T-helper 2 cell treated with Interferon-gamma antibody and Interleukin-4, amounts not matched to agents 5 μg/mL and 100 μg/mL, for 36 hours (primary cell): ENCODE results near the gene CARD11.

ENCODE experiments used
- DNase-seq: peaks from one replicate; pipeline ENCODE4 v3.0.0; 2021; ENCODE audit warnings: low spot score
- H3K27ac Mint-ChIP-seq: one replicate; pipeline ENCODE4 v1.8.0; 2021; ENCODE audit warnings: mild to moderate bottlenecking, mixed read lengths
- H3K27me3 Mint-ChIP-seq: one replicate; pipeline ENCODE4 v1.8.0; 2021; ENCODE audit warnings: low read depth, mixed read lengths
- H3K36me3 Mint-ChIP-seq: one replicate; pipeline ENCODE4 v1.8.0; 2021; ENCODE audit warnings: low read depth, mixed read lengths
- H3K4me1 Mint-ChIP-seq: one replicate; pipeline ENCODE4 v1.8.0; 2021; ENCODE audit warnings: low read depth, mixed read lengths
- H3K4me3 Mint-ChIP-seq: one replicate; pipeline ENCODE4 v1.8.0; 2022; ENCODE audit warnings: mild to moderate bottlenecking, moderate library complexity, mixed read lengths
- H3K9me3 Mint-ChIP-seq: one replicate; pipeline ENCODE4 v1.8.0; 2021; ENCODE audit warnings: mixed read lengths

Gene CARD11

GRCh38 chr7:3043544-3044371 is at the start of gene CARD11:
TSS of gene CARD11 (minus strand) at chr7:3043867. CDS start at chr7:2958506, 85,361 bp downstream.
- peak within 1 kb of the TSS; percentile 91 for H3K27ac Mint-ChIP-seq
- H3K4me3 Mint-ChIP-seq: peak within 1 kb of the TSS; percentile 98
- peaks cover 39% of the 10 kb centered on the region for H3K4me1 Mint-ChIP-seq
- peak; percentile 51 for DNase-seq
- no peaks in the 10 kb centered on the region for H3K9me3 Mint-ChIP-seq
- H3K27me3 Mint-ChIP-seq: no peaks in the 10 kb centered on the region
- H3K36me3 Mint-ChIP-seq: peaks cover 30% of the 10 kb centered on the region

- H3K36me3 Mint-ChIP-seq: peaks cover 5% of the 10 kb centered on the region
- no peaks in the 10 kb centered on the region for H3K9me3 Mint-ChIP-seq
- peak overlapping the region; percentile 62 for H3K4me3 Mint-ChIP-seq
- H3K27ac Mint-ChIP-seq: peak overlapping the region; percentile 91
- peaks cover 45% of the 10 kb centered on the region for H3K4me1 Mint-ChIP-seq
- DNase-seq: peak; percentile 77
- no peaks in the 10 kb centered on the region for H3K27me3 Mint-ChIP-seq
Measured at GRCh38 chr7:3092468-3092867, 48.8 kb upstream of the CARD11 start.

GRCh38 chr7:3091631-3092030 is 48.0 kb upstream of the CARD11 start:
- Mint-ChIP-seq H3K4me3 (peak overlapping the region; percentile 62), H3K36me3 (peaks cover 5% of the 10 kb centered on the region), H3K27ac (peak overlapping the region; percentile 91), H3K27me3 (no peaks in the 10 kb centered on the region), H3K4me1 (peaks cover 44% of the 10 kb centered on the region), H3K9me3 (no peaks in the 10 kb centered on the region)
- DNase-seq: no peak

GRCh38 chr7:3089493-3089892 is 45.8 kb upstream of the CARD11 start:
- H3K9me3 Mint-ChIP-seq: no peaks in the 10 kb centered on the region
- H3K4me3 Mint-ChIP-seq: no peak overlapping the region
- H3K27me3 Mint-ChIP-seq: peaks cover 7% of the 10 kb centered on the region
- H3K4me1 Mint-ChIP-seq: peaks cover 32% of the 10 kb centered on the region
- no peak overlapping the region for H3K27ac Mint-ChIP-seq
- peaks cover 2% of the 10 kb centered on the region for H3K36me3 Mint-ChIP-seq
- no peak for DNase-seq

- H3K36me3 Mint-ChIP-seq: peaks cover 2% of the 10 kb centered on the region
- no peak overlapping the region for H3K27ac Mint-ChIP-seq
- peaks cover 16% of the 10 kb centered on the region for H3K4me1 Mint-ChIP-seq
- H3K4me3 Mint-ChIP-seq: no peak overlapping the region
- H3K27me3 Mint-ChIP-seq: peaks cover 7% of the 10 kb centered on the region
- no peak for DNase-seq
- H3K9me3 Mint-ChIP-seq: no peaks in the 10 kb centered on the region
Measured at GRCh38 chr7:3087243-3087755, 43.6 kb upstream of the CARD11 start.

- peaks cover 1% of the 10 kb centered on the region for H3K4me1 Mint-ChIP-seq
- no peak overlapping the region for H3K4me3 Mint-ChIP-seq
- H3K27me3 Mint-ChIP-seq: peaks cover 7% of the 10 kb centered on the region
- no peaks in the 10 kb centered on the region for H3K36me3 Mint-ChIP-seq
- H3K27ac Mint-ChIP-seq: no peak overlapping the region
- no peak for DNase-seq
- no peaks in the 10 kb centered on the region for H3K9me3 Mint-ChIP-seq
Measured at GRCh38 chr7:3083350-3083749, 39.7 kb upstream of the CARD11 start.

GRCh38 chr7:3082831-3083230 is 39.2 kb upstream of the CARD11 start:
- Mint-ChIP-seq H3K27me3 (peaks cover 7% of the 10 kb centered on the region), H3K9me3 (no peaks in the 10 kb centered on the region), H3K4me3 (no peak overlapping the region), H3K27ac (no peak overlapping the region), H3K4me1 (peaks cover 1% of the 10 kb centered on the region), H3K36me3 (no peaks in the 10 kb centered on the region)
- DNase-seq: no peak

- Mint-ChIP-seq H3K36me3 (no peaks in the 10 kb centered on the region), H3K27ac (no peak overlapping the region), H3K4me3 (no peak overlapping the region), H3K4me1 (peaks cover 1% of the 10 kb centered on the region), H3K27me3 (peaks cover 7% of the 10 kb centered on the region), H3K9me3 (no peaks in the 10 kb centered on the region)
- no peak for DNase-seq
Measured at GRCh38 chr7:3082386-3082785, 38.7 kb upstream of the CARD11 start.

GRCh38 chr7:3080106-3080505 is 36.4 kb upstream of the CARD11 start:
- H3K27me3 Mint-ChIP-seq: no peaks in the 10 kb centered on the region
- no peak for DNase-seq
- H3K4me1 Mint-ChIP-seq: no peaks in the 10 kb centered on the region
- no peaks in the 10 kb centered on the region for H3K36me3 Mint-ChIP-seq
- no peak overlapping the region for H3K27ac Mint-ChIP-seq
- H3K9me3 Mint-ChIP-seq: peaks cover 8% of the 10 kb centered on the region
- no peak overlapping the region for H3K4me3 Mint-ChIP-seq

GRCh38 chr7:3078514-3078913 is 34.8 kb upstream of the CARD11 start:
- no peak for DNase-seq
- Mint-ChIP-seq H3K36me3 (no peaks in the 10 kb centered on the region), H3K4me1 (no peaks in the 10 kb centered on the region), H3K4me3 (no peak overlapping the region), H3K27ac (no peak overlapping the region), H3K27me3 (no peaks in the 10 kb centered on the region), H3K9me3 (peaks cover 8% of the 10 kb centered on the region)

- no peak for DNase-seq
- H3K27me3 Mint-ChIP-seq: no peaks in the 10 kb centered on the region
- H3K36me3 Mint-ChIP-seq: no peaks in the 10 kb centered on the region
- H3K4me3 Mint-ChIP-seq: no peak overlapping the region
- no peaks in the 10 kb centered on the region for H3K4me1 Mint-ChIP-seq
- H3K27ac Mint-ChIP-seq: no peak overlapping the region
- H3K9me3 Mint-ChIP-seq: peaks cover 8% of the 10 kb centered on the region
Measured at GRCh38 chr7:3076700-3077099, 33.0 kb upstream of the CARD11 start.

GRCh38 chr7:3076163-3076562 is 32.5 kb upstream of the CARD11 start:
- H3K4me3 Mint-ChIP-seq: no peak overlapping the region
- H3K36me3 Mint-ChIP-seq: peaks cover 2% of the 10 kb centered on the region
- no peak for DNase-seq
- H3K27ac Mint-ChIP-seq: no peak overlapping the region
- peaks cover 13% of the 10 kb centered on the region for H3K9me3 Mint-ChIP-seq
- no peaks in the 10 kb centered on the region for H3K4me1 Mint-ChIP-seq
- no peaks in the 10 kb centered on the region for H3K27me3 Mint-ChIP-seq

- Mint-ChIP-seq H3K27me3 (no peaks in the 10 kb centered on the region), H3K27ac (no peak overlapping the region), H3K4me3 (no peak overlapping the region), H3K9me3 (peaks cover 20% of the 10 kb centered on the region), H3K4me1 (no peaks in the 10 kb centered on the region), H3K36me3 (peaks cover 4% of the 10 kb centered on the region)
- no peak for DNase-seq
Measured at GRCh38 chr7:3075441-3075840, 31.8 kb upstream of the CARD11 start.

- Mint-ChIP-seq H3K27me3 (no peaks in the 10 kb centered on the region), H3K4me3 (no peak overlapping the region), H3K36me3 (peaks cover 13% of the 10 kb centered on the region), H3K27ac (no peak overlapping the region), H3K4me1 (peaks cover 9% of the 10 kb centered on the region), H3K9me3 (peaks cover 30% of the 10 kb centered on the region)
- DNase-seq: no peak
Measured at GRCh38 chr7:3074459-3074821, 30.8 kb upstream of the CARD11 start.
